ENCODE results near the gene ABHD1.

The ABHD1 gene

GRCh38 chr2:27149570-27150405, 26.2 kb downstream of the ABHD1 start:
- TF ChIP-seq REST (IDR thresholded peaks at IDR 0.05; ENCODE audit: insufficient replicate concordance, low read depth) (no peak), CTCF (IDR thresholded peaks at IDR 0.05; ENCODE audit: insufficient read depth, low read length) (no peak)
- Histone ChIP-seq H3K27ac (replicated peaks) (no peak overlapping the region), H3K4me3 (replicated peaks; ENCODE audit: insufficient read depth, low read length) (no peak overlapping the region), H3K27me3 (ENCODE audit: insufficient read depth, poor library complexity, severe bottlenecking) (no peaks in the 10 kb centered on the region)
- DNase-seq (ENCODE audit: low read depth in 1 of 2, low spot score in 1 of 2), result no peak

- Histone ChIP-seq H3K27me3 (ENCODE audit: insufficient read depth, poor library complexity, severe bottlenecking) (no peaks in the 10 kb centered on the region), H3K27ac (replicated peaks) (no peak overlapping the region), H3K4me3 (replicated peaks; ENCODE audit: insufficient read depth, low read length) (no peak overlapping the region)
- no peak for TF ChIP-seq CTCF (IDR thresholded peaks at IDR 0.05; ENCODE audit: insufficient read depth, low read length)
- no peak for TF ChIP-seq SPI1 (IDR thresholded peaks at IDR 0.05; ENCODE audit: borderline replicate concordance, low read depth)
- TF ChIP-seq GABPA (IDR thresholded peaks at IDR 0.05; ENCODE audit: low read depth), result no peak
- TF ChIP-seq POLR2AphosphoS5 (IDR thresholded peaks at IDR 0.05; ENCODE audit: low read depth), result no peak
- no peak for TF ChIP-seq REST (IDR thresholded peaks at IDR 0.05; ENCODE audit: insufficient replicate concordance, low read depth)
- DNase-seq (ENCODE audit: low read depth in 1 of 2, low spot score in 1 of 2), result no peak
Measured at GRCh38 chr2:27150639-27151230, 27.1 kb downstream of the ABHD1 start.

GRCh38 chr2:27152102-27152795, 28.6 kb downstream of the ABHD1 start:
- no peak overlapping the region for H3K4me3 ChIP-seq (replicated peaks; ENCODE audit: insufficient read depth, low read length)
- no peak overlapping the region for H3K27ac ChIP-seq (replicated peaks)
- DNase-seq (ENCODE audit: low read depth in 1 of 2, low spot score in 1 of 2), result no peak
- H3K27me3 ChIP-seq (ENCODE audit: insufficient read depth, poor library complexity, severe bottlenecking), result no peaks in the 10 kb centered on the region
- TF ChIP-seq POLR2AphosphoS5 (IDR thresholded peaks at IDR 0.05; ENCODE audit: low read depth), result no peak
- no peak for TF ChIP-seq SPI1 (IDR thresholded peaks at IDR 0.05; ENCODE audit: borderline replicate concordance, low read depth)
- TF ChIP-seq CTCF (IDR thresholded peaks at IDR 0.05; ENCODE audit: insufficient read depth, low read length), result no peak
- no peak for TF ChIP-seq GABPA (IDR thresholded peaks at IDR 0.05; ENCODE audit: low read depth)
- no peak for TF ChIP-seq REST (IDR thresholded peaks at IDR 0.05; ENCODE audit: insufficient replicate concordance, low read depth)
